ENCODE results near the gene XNDC1N.

Gene XNDC1N

DNA sequence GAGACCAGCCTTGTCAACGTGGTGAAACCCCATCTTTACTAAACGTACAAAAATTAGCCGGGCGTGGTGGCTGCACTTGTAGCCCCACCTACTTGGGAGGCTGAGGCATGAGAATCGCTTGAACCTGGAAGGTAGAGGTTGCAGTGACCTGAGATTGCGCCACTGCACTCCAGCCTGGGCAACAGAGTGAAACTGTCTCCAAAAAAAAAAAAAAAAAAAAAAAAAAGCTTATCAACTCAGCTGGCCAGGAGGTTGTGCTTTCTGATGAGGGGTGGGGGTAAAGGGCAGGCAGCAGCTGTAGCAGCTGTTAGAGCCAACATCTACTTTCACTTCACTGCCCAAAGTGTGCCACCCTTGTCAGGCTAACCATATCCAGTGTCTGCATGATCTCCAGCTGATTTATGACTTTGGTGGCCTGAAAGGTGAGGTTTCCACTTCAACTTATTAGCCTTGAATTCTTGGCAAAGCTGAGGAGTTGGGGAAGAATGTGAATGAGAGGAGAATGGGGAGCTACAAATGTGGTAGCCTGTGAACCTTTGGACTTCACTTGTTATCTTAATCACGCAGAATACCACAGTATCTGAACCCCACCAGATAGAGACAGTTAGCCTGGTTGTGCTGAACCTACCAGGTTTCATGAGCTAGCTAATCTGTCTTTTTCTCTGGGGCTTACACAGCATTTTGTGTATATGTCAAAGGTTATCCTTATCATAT is 20.1 kb upstream of the XNDC1N start:
- H3K4me1 Mint-ChIP-seq = peaks cover 28% of the 10 kb centered on the region
- H3K36me3 Mint-ChIP-seq (ENCODE audit: insufficient read depth) = peaks cover 2% of the 10 kb centered on the region
- no peaks in the 10 kb centered on the region for H3K9me3 Mint-ChIP-seq
- no peaks in the 10 kb centered on the region for H3K27me3 Mint-ChIP-seq
- ATAC-seq (replicated peaks; ENCODE audit: extremely low read depth, poor library complexity, severe bottlenecking) = no peak
- no peak overlapping the region for H3K4me3 Mint-ChIP-seq
- H3K27ac Mint-ChIP-seq (ENCODE audit: low read depth) = no peak overlapping the region
- no peak for DNase-seq (ENCODE audit: low spot score in 2 of 2)

- Mint-ChIP-seq H3K27ac (ENCODE audit: low read depth) (no peak overlapping the region), H3K4me3 (no peak overlapping the region), H3K27me3 (no peaks in the 10 kb centered on the region), H3K9me3 (no peaks in the 10 kb centered on the region), H3K36me3 (ENCODE audit: insufficient read depth) (peaks cover 2% of the 10 kb centered on the region), H3K4me1 (peaks cover 32% of the 10 kb centered on the region)
- ATAC-seq (replicated peaks; ENCODE audit: extremely low read depth, poor library complexity, severe bottlenecking) = no peak
- DNase-seq (ENCODE audit: low spot score in 2 of 2) = no peak
Observed at GRCh38 chr11:71947498-71947897, 19.1 kb upstream of the XNDC1N start.

DNA sequence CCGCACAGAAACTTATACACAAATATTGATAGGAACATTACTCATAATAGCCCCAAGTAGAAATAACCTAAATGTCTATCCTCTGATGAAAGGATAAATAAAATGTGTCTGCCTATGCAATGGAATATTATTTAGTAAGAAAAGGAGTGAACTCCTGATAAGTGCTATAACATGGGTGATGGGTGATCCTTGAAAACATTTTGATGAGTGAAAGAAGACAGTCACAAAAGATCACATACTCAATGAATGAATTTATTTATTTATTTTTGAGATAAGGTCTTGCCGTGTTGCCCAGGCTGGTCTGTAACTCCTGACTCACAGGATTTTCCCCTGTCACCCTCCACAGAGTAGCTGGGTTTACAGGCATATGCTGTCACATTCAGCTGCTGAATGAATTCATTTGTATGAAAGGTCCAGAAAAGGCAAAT is 17.8 kb upstream of the XNDC1N start:
- H3K36me3 Mint-ChIP-seq (ENCODE audit: insufficient read depth) = peaks cover 2% of the 10 kb centered on the region
- H3K4me1 Mint-ChIP-seq = peaks cover 32% of the 10 kb centered on the region
- H3K27me3 Mint-ChIP-seq = no peaks in the 10 kb centered on the region
- H3K9me3 Mint-ChIP-seq = no peaks in the 10 kb centered on the region
- no peak for DNase-seq (ENCODE audit: low spot score in 2 of 2)
- peak overlapping the region; percentile 13 for H3K27ac Mint-ChIP-seq (ENCODE audit: low read depth)
- ATAC-seq (replicated peaks; ENCODE audit: extremely low read depth, poor library complexity, severe bottlenecking) = no peak
- no peak overlapping the region for H3K4me3 Mint-ChIP-seq

DNA sequence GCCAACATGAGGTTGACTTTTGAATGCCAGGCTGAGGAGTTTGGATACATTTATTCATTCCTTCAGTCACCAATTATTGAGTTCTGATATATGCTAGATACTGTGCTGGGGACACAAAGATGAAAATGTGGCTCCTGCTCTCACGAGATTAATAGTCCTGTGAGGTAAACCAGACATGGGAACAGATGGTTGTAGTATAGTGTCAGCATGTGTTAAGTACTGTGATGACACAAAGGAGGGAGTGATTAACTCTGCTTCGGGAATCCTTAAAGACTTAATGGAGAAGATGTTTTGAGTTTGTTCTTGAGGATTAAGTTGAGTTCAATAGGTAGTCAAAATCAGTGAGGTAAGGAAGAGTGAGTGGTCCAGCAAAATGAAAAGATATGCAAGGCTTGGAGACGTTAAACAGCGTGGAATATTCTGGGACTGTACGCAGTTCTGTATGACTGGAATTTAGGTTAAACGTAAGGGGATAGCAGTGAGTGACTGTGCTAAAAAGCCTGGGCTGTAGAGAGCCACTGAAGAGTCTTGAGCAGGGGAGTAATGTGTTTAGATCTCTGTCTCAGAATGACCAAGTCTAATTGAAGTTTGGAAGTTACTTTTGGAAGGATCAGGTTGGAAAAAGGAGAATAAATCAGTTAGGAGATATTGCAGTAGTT is 12.3 kb upstream of the XNDC1N start:
- Mint-ChIP-seq H3K27me3 (no peaks in the 10 kb centered on the region), H3K4me3 (no peak overlapping the region), H3K27ac (ENCODE audit: low read depth) (no peak overlapping the region), H3K4me1 (peaks cover 20% of the 10 kb centered on the region), H3K9me3 (no peaks in the 10 kb centered on the region), H3K36me3 (ENCODE audit: insufficient read depth) (peaks cover 8% of the 10 kb centered on the region)
- ATAC-seq (replicated peaks; ENCODE audit: extremely low read depth, poor library complexity, severe bottlenecking) (no peak), DNase-seq (ENCODE audit: low spot score in 2 of 2) (no peak)

DNA sequence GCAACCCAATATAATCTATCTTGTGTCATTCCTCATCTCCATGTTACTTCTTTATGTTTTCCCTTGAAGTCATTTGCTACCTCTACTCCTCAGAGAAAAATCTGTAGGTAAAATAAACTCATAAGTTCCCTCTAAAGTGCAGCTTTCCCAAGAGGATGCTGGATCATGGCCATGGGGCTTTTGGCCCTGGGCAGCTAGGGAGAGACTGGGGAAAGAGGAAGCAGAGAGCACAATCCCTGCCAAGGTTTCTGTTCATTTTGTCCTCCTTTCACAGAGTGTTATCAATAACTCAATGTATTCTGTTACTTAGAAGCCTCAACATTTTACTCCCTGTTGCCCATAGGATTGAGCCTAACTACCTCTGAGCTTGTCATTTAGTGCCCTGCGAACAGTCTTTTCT is 9.4 kb upstream of the XNDC1N start:
- peaks cover 8% of the 10 kb centered on the region for H3K36me3 Mint-ChIP-seq (ENCODE audit: insufficient read depth)

GRCh38 chr11:71936825-71937224 is 8.4 kb upstream of the XNDC1N start:
- H3K4me3 Mint-ChIP-seq = no peak overlapping the region
- no peaks in the 10 kb centered on the region for H3K27me3 Mint-ChIP-seq
- no peak overlapping the region for H3K27ac Mint-ChIP-seq (ENCODE audit: low read depth)
- DNase-seq (ENCODE audit: low spot score in 2 of 2) (no peak), ATAC-seq (replicated peaks; ENCODE audit: extremely low read depth, poor library complexity, severe bottlenecking) (no peak)
- peaks cover 24% of the 10 kb centered on the region for H3K4me1 Mint-ChIP-seq
- peaks cover 8% of the 10 kb centered on the region for H3K36me3 Mint-ChIP-seq (ENCODE audit: insufficient read depth)
- no peaks in the 10 kb centered on the region for H3K9me3 Mint-ChIP-seq

More for the DNA sequence above, 9.4 kb upstream of the XNDC1N start:
- no peak overlapping the region for H3K27ac Mint-ChIP-seq (ENCODE audit: low read depth)
- ATAC-seq (replicated peaks; ENCODE audit: extremely low read depth, poor library complexity, severe bottlenecking) (no peak), DNase-seq (ENCODE audit: low spot score in 2 of 2) (no peak)
- no peaks in the 10 kb centered on the region for H3K27me3 Mint-ChIP-seq
- H3K9me3 Mint-ChIP-seq = no peaks in the 10 kb centered on the region
- H3K4me1 Mint-ChIP-seq = peaks cover 18% of the 10 kb centered on the region
- no peak overlapping the region for H3K4me3 Mint-ChIP-seq

DNA sequence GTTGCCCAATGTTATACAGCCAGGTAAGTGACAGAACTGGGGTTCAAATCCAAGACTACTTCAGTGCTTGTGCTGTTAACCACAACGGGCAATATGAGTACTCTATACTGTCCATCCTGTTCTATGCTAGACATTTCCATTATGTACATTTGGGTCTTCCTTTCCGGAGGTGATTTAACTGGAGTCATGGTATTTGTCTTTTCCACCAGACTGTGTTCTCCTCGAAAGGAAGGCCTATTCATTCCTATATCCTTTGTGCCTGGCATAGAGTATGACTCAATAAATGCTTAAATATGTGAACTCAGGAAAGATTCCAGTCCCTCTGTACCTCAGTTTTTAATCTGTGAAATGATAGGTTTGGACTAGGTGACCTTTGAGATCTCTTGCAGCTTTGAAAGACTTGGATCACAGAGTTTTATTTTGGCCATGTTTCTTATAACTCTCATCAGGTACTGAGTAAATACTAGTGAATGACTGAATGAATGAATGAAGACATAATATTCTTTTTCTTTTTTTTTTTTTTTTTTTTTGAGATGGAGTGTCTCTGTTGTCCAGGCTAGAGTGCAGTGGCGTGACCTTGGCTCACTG is 7.0 kb upstream of the XNDC1N start:
- Mint-ChIP-seq H3K4me3 (no peak overlapping the region), H3K9me3 (no peaks in the 10 kb centered on the region), H3K4me1 (peaks cover 33% of the 10 kb centered on the region), H3K27me3 (no peaks in the 10 kb centered on the region), H3K27ac (ENCODE audit: low read depth) (no peak overlapping the region), H3K36me3 (ENCODE audit: insufficient read depth) (peaks cover 8% of the 10 kb centered on the region)
- DNase-seq (ENCODE audit: low spot score in 2 of 2) (no peak), ATAC-seq (replicated peaks; ENCODE audit: extremely low read depth, poor library complexity, severe bottlenecking) (no peak)

GRCh38 chr11:71934213-71934612 is 5.8 kb upstream of the XNDC1N start:
- ATAC-seq (replicated peaks; ENCODE audit: extremely low read depth, poor library complexity, severe bottlenecking) (peak; percentile 72), DNase-seq (ENCODE audit: low spot score in 2 of 2) (no peak)
- H3K36me3 Mint-ChIP-seq (ENCODE audit: insufficient read depth) = peaks cover 12% of the 10 kb centered on the region
- no peak overlapping the region for H3K4me3 Mint-ChIP-seq
- peaks cover 46% of the 10 kb centered on the region for H3K4me1 Mint-ChIP-seq
- H3K27ac Mint-ChIP-seq (ENCODE audit: low read depth) = peak overlapping the region; percentile 22
- H3K9me3 Mint-ChIP-seq = no peaks in the 10 kb centered on the region
- H3K27me3 Mint-ChIP-seq = no peaks in the 10 kb centered on the region

GRCh38 chr11:71933141-71933933 is 4.9 kb upstream of the XNDC1N start:
- peaks cover 12% of the 10 kb centered on the region for H3K36me3 Mint-ChIP-seq (ENCODE audit: insufficient read depth)
- ATAC-seq (replicated peaks; ENCODE audit: extremely low read depth, poor library complexity, severe bottlenecking) (no peak), DNase-seq (ENCODE audit: low spot score in 2 of 2) (no peak)
- H3K9me3 Mint-ChIP-seq = no peaks in the 10 kb centered on the region
- H3K27me3 Mint-ChIP-seq = no peaks in the 10 kb centered on the region
- peaks cover 54% of the 10 kb centered on the region for H3K4me1 Mint-ChIP-seq
- peak overlapping the region; percentile 22 for H3K27ac Mint-ChIP-seq (ENCODE audit: low read depth)
- no peak overlapping the region for H3K4me3 Mint-ChIP-seq

GRCh38 chr11:71931245-71931602 is 2.8 kb upstream of the XNDC1N start:
- Mint-ChIP-seq H3K27ac (ENCODE audit: low read depth) (no peak overlapping the region), H3K9me3 (no peaks in the 10 kb centered on the region), H3K4me1 (peaks cover 62% of the 10 kb centered on the region), H3K4me3 (no peak overlapping the region), H3K27me3 (no peaks in the 10 kb centered on the region), H3K36me3 (ENCODE audit: insufficient read depth) (peaks cover 14% of the 10 kb centered on the region)
- ATAC-seq (replicated peaks; ENCODE audit: extremely low read depth, poor library complexity, severe bottlenecking) = no peak
- DNase-seq (ENCODE audit: low spot score in 2 of 2) = no peak

DNA sequence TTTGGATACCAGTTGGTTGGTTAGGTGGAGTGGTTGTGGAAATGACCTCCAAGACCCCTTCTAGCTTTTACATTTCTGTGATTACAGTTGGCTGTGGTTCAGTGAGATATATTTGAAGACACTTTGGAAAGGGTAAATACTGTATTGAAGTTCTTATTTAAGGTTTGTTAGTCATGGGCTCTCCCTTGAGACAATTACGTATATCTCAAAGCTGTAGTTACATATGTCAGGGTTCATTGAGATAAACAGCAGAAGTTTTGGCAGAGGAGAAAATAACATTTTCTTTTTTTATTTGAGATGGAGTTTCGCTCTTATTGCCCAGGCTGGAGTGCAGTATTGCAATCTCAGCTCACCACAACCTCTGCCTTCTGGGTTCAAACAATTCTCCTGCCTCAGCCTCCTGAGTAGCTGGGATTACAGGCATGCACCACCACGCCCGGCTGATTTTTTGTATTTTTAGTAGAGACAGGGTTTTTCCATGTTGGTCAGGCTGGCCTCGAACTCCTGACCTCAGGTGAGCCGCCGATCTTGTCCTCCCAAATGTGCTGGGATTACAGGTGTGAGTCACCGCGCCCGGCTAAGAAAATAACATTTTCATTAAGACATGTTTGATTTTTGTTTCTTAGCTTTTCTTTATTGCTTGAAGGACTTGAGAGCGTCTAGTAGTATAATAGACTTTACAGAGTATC is 2.3 kb upstream of the XNDC1N start:
- DNase-seq (ENCODE audit: low spot score in 2 of 2) (no peak), ATAC-seq (replicated peaks; ENCODE audit: extremely low read depth, poor library complexity, severe bottlenecking) (no peak)
- Mint-ChIP-seq H3K36me3 (ENCODE audit: insufficient read depth) (peaks cover 16% of the 10 kb centered on the region), H3K4me1 (peaks cover 62% of the 10 kb centered on the region), H3K9me3 (no peaks in the 10 kb centered on the region), H3K4me3 (peak overlapping the region; percentile 91), H3K27ac (ENCODE audit: low read depth) (no peak overlapping the region), H3K27me3 (no peaks in the 10 kb centered on the region)

- peak overlapping the region; percentile 95 for H3K27ac Mint-ChIP-seq (ENCODE audit: low read depth)
- H3K4me3 Mint-ChIP-seq = peak overlapping the region; percentile 91
- no peaks in the 10 kb centered on the region for H3K9me3 Mint-ChIP-seq
- H3K27me3 Mint-ChIP-seq = no peaks in the 10 kb centered on the region
- DNase-seq (ENCODE audit: low spot score in 2 of 2) = no peak
- H3K36me3 Mint-ChIP-seq (ENCODE audit: insufficient read depth) = peaks cover 20% of the 10 kb centered on the region
- no peak for ATAC-seq (replicated peaks; ENCODE audit: extremely low read depth, poor library complexity, severe bottlenecking)
- peaks cover 60% of the 10 kb centered on the region for H3K4me1 Mint-ChIP-seq
Observed at GRCh38 chr11:71929491-71929890, 1.1 kb upstream of the XNDC1N start.

All from central memory CD8-positive, alpha-beta T cell (primary cell).